Uterus (tissue), 4 donors: Measurements from ENCODE around the gene STAB2. TPM values are rescaled to one million over a fixed set of nuclear protein-coding genes. Genes with fewer than 3 reads are reported as not detected.

ENCODE experiments used
- DNase-seq, 2 donors: peaks; one replicate each; pipeline ENCODE4 v3.0.0-alpha.2; 2019 to 2020
- H3K27ac ChIP-seq, 2 donors: fragments of 200-600 bp; sonication (generic); 1 replicate in 1 of 2; 2 replicates in 1 of 2; pipeline ENCODE4 v1.5.1; 2016 to 2018
- H3K27me3 ChIP-seq, 2 donors: fragments of 200-600 bp; sonication (generic); one replicate each; pipeline ENCODE4 v1.5.1; 2018 to 2019; ENCODE audit warnings: control low read depth in 1 of 2
- H3K36me3 ChIP-seq, 2 donors: fragments of 200-600 bp; sonication (generic); one replicate each; pipeline ENCODE4 v1.5.1; 2019; ENCODE audit warnings: control low read depth in 1 of 2
- H3K4me1 ChIP-seq, 2 donors: fragments of 200-600 bp; sonication (generic); one replicate each; pipeline ENCODE4 v1.5.1; 2018 to 2019; ENCODE audit warnings: control low read depth in 1 of 2
- H3K4me3 ChIP-seq, 2 donors: fragments of 200-600 bp; sonication (generic); 1 replicate in 1 of 2; 2 replicates in 1 of 2; pipeline ENCODE4 v1.5.1; 2018 to 2019; ENCODE audit warnings: mild to moderate bottlenecking in 1 of 2
- H3K9me3 ChIP-seq, 2 donors: fragments of 200-600 bp; sonication (generic); one replicate each; pipeline ENCODE4 v1.5.1; 2019; ENCODE audit warnings: control low read depth in 1 of 2
- POLR2A ChIP-seq, 2 donors: fragments of 450-650 bp; IDR thresholded peaks; one replicate each; pipeline ENCODE4 v1.6.1; 2016; ENCODE audit warnings: antibody characterized with exemption in 2 of 2, mild to moderate bottlenecking in 1 of 2, moderate library complexity in 1 of 2
- intact Hi-C: fragments of 100-400 bp; cut with DNase I; formaldehyde crosslinking; loops from one replicate; pipeline ENCODE4 v1.15.1; 2023; ENCODE audit warnings: low total_unique reads
- total RNA-seq, 4 donors: library from RNA; depleted of rRNA in 3 of 4; stranded (reverse); fragments of >200 nt in 3 of 4; gene quantifications; one replicate each; pipeline versions ENCODE4 v1.1.0 to v1.2.4, GENCODE V29; 2014 to 2023
- TF ChIP-seq, protein P1 (sequence below), 4 experiments: fragments of 200-600 bp in 2 of 4; fragments of 450-650 bp in 2 of 4; sonication (generic) in 2 of 4; IDR thresholded peaks; one replicate each; pipeline ENCODE4 v1.5.1; 2016 to 2019; ENCODE audit warnings: antibody characterized with exemption in 4 of 4, mild to moderate bottlenecking in 2 of 4, moderate library complexity in 1 of 4
- donor health status: DM: yes; HTN: yes; CAD: no.

STAB2 gene
- total RNA-seq, 4 donors from 2014 or later = 0.21 to 19.4 (median 2.6) TPM; not detected in 1

DNA sequence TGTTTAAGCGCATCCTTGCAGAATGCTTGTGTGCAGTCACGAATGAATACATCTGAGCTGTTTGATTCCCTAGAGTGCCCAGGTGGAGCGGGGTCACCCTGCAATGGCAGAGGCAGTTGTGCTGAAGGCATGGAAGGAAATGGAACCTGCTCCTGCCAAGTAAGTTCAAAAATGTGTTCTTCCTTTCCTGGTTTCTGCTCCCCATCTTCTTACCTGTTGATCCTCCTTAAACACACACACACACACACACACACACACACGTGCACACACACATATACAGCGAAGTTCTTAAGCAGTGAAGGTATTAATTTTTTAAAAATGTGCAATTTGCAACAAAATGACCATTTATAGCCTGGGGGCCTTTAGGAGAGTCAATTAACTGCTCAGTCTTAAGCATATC, 33.3 kb downstream of the STAB2 start:
- H3K4me3 ChIP-seq = no peak overlapping the region
- no peak for TF ChIP-seq POLR2A (IDR thresholded peaks at IDR 0.05)
- TF ChIP-seq, protein P1, sequence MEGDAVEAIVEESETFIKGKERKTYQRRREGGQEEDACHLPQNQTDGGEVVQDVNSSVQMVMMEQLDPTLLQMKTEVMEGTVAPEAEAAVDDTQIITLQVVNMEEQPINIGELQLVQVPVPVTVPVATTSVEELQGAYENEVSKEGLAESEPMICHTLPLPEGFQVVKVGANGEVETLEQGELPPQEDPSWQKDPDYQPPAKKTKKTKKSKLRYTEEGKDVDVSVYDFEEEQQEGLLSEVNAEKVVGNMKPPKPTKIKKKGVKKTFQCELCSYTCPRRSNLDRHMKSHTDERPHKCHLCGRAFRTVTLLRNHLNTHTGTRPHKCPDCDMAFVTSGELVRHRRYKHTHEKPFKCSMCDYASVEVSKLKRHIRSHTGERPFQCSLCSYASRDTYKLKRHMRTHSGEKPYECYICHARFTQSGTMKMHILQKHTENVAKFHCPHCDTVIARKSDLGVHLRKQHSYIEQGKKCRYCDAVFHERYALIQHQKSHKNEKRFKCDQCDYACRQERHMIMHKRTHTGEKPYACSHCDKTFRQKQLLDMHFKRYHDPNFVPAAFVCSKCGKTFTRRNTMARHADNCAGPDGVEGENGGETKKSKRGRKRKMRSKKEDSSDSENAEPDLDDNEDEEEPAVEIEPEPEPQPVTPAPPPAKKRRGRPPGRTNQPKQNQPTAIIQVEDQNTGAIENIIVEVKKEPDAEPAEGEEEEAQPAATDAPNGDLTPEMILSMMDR (IDR thresholded peaks at IDR 0.05) = no peak

DNA sequence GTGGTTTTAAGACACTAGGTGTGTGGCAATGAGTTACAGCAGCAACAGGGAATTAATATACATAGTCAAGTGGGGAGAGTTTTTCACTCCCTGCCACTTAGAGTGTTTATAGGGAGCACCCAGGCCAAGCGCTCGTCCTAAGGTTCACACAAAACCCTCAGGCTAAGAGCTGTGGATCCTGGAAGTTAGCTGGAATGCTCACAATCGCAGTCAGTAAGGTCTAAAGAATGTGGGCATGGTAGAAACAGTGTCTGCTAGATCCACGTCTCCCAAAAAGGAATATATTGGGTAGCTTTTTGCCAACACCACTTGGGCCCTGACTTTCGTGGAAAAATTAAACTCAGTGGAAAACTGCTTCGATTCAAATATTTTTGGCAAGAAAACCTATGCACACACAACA, 36.6 kb downstream of the STAB2 start:
- TF ChIP-seq, protein P1 (IDR thresholded peaks at IDR 0.05) = no peak
- TF ChIP-seq POLR2A (IDR thresholded peaks at IDR 0.05) = no peak
- DNase-seq = no peak
- no peaks in the 10 kb centered on the region for H3K9me3 ChIP-seq
- no peaks in the 10 kb centered on the region for H3K36me3 ChIP-seq
- no peaks in the 10 kb centered on the region for H3K27me3 ChIP-seq
- H3K27ac ChIP-seq = no peak overlapping the region
- H3K4me3 ChIP-seq = no peak overlapping the region
- no peaks in the 10 kb centered on the region for H3K4me1 ChIP-seq
- intact Hi-C loops = no loop called here

More for the DNA sequence above, 33.3 kb downstream of the STAB2 start:
- H3K27me3 ChIP-seq = no peaks in the 10 kb centered on the region
- no peaks in the 10 kb centered on the region for H3K9me3 ChIP-seq
- intact Hi-C loops = no loop called here
- H3K27ac ChIP-seq = no peak overlapping the region
- no peaks in the 10 kb centered on the region for H3K36me3 ChIP-seq
- no peaks in the 10 kb centered on the region for H3K4me1 ChIP-seq
- no peak for DNase-seq

DNA sequence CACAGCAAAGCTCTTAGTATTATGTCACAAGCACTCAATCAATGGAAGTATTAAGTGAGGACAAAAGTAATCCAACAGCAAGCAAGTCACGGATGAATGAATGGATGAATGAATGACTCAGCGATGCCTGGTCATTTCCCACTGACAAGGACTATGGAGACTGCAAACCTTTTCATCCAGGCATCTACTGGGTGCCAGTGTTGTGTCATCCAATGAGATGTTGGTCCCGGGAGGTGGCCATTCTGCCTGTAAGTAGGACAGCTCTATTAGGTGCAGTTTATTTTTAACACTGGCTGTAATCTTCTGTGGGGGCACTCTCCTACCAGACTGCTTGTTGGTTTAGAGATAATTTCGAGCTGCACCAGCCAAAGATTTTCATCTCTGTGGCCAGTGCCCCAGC, 39.4 kb downstream of the STAB2 start:
- intact Hi-C loops = no loop called here
- Histone ChIP-seq H3K4me1 (no peaks in the 10 kb centered on the region), H3K27me3 (no peaks in the 10 kb centered on the region), H3K9me3 (no peaks in the 10 kb centered on the region), H3K27ac (no peak overlapping the region), H3K36me3 (no peaks in the 10 kb centered on the region), H3K4me3 (no peak overlapping the region)
- TF ChIP-seq POLR2A (IDR thresholded peaks at IDR 0.05) = no peak
- TF ChIP-seq, protein P1 (IDR thresholded peaks at IDR 0.05) = no peak
- DNase-seq = peak; percentile 26 to 37

DNA sequence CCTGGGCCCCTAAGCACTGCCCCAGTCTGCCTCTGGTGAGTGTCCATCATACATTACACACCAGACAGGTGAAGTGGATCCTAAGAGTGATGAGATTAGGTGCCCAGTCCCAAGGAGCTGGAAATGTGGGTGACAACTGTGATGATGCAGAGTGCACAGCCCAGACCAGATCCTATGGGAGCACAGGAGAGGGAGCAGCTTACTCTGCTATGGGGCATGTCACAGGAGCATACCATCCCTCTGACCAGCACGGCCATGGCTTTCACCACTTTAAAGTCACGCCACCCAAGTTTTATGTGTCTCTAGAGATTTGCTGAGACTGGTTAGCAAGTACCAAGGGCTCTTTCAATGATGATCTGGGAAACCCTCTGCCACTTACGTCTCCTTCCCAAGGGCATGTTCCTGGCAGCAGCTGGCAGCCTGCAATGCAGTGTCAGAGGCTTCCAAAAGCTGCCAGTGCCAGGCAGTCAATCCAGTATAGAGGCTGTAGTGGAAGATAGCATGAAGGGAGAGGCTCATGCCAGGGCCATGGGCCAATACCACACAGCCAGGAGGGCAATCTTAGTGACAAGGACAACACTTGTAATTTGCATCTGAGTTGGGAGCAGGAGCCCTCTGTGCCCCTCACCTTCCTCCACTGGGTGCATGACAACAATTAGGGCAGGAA, 40.2 kb downstream of the STAB2 start:
- DNase-seq = no peak
- Histone ChIP-seq H3K4me1 (no peaks in the 10 kb centered on the region), H3K27ac (no peak overlapping the region)

DNA sequence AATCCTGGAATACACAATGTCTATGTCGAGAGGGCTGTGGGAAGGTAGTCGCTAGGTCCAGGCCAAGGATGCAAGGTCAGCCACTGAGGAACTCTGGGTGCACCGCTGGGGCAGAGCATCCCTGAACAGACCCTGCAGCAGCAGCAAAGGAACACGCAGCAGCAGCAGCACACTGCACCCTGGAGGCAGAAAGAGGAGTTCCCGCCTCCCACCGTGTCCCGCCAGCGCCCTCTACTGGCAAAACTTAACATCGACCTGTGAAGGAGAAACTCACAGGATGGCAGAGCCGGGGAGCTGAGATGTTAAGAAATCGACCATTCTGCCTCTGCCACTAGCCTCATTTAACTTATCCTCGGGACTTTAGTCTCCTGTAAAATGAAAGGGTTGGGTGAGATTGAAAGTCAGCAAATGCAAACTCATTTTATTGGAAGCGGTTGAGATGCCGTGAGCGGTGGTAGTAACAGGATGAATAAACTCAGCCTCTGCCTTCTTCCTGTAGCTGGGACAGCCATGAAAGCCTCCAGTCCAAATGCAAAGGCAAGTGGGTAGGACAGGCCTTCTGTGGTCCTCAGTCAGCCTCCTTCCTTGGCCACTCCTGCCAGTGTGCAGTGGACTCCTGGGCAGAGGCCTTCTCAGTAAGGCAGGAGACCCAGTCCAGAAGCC, 45.6 kb downstream of the STAB2 start:
- Histone ChIP-seq H3K9me3 (no peaks in the 10 kb centered on the region), H3K4me1 (no peaks in the 10 kb centered on the region), H3K27ac (no peak overlapping the region), H3K36me3 (no peaks in the 10 kb centered on the region), H3K4me3 (no peak overlapping the region), H3K27me3 (no peaks in the 10 kb centered on the region)
- DNase-seq = no peak
- TF ChIP-seq, protein P1 (IDR thresholded peaks at IDR 0.05) = peak in 2 of 4 experiments; percentile 16 to 30
- TF ChIP-seq POLR2A (IDR thresholded peaks at IDR 0.05) = no peak
- intact Hi-C loops = no loop called here

More for the DNA sequence above, 40.2 kb downstream of the STAB2 start:
- intact Hi-C loops = no loop called here
- H3K27me3 ChIP-seq = no peaks in the 10 kb centered on the region
- no peaks in the 10 kb centered on the region for H3K9me3 ChIP-seq
- H3K36me3 ChIP-seq = no peaks in the 10 kb centered on the region
- TF ChIP-seq, protein P1 (IDR thresholded peaks at IDR 0.05) = no peak
- TF ChIP-seq POLR2A (IDR thresholded peaks at IDR 0.05) = no peak
- no peak overlapping the region for H3K4me3 ChIP-seq
